Testis (tissue), 2 donors: ENCODE measurements around the gene CHD1.

Experiments
- POLR2A ChIP-seq: fragments of 450-650 bp; IDR thresholded peaks from one replicate; pipeline ENCODE4 v1.6.1; 2017; ENCODE audit warnings: antibody characterized with exemption, mild to moderate bottlenecking, moderate library complexity
- TF ChIP-seq, protein P1 (sequence below), 3 experiments: fragments of 450-650 bp in 2 of 3; fragments of 200-600 bp in 1 of 3; sonication (generic) in 1 of 3; IDR thresholded peaks; one replicate each; pipeline ENCODE4 v1.5.1; 2016 to 2019; ENCODE audit warnings: antibody characterized with exemption in 3 of 3, mild to moderate bottlenecking in 2 of 3, moderate library complexity in 1 of 3

DNA sequence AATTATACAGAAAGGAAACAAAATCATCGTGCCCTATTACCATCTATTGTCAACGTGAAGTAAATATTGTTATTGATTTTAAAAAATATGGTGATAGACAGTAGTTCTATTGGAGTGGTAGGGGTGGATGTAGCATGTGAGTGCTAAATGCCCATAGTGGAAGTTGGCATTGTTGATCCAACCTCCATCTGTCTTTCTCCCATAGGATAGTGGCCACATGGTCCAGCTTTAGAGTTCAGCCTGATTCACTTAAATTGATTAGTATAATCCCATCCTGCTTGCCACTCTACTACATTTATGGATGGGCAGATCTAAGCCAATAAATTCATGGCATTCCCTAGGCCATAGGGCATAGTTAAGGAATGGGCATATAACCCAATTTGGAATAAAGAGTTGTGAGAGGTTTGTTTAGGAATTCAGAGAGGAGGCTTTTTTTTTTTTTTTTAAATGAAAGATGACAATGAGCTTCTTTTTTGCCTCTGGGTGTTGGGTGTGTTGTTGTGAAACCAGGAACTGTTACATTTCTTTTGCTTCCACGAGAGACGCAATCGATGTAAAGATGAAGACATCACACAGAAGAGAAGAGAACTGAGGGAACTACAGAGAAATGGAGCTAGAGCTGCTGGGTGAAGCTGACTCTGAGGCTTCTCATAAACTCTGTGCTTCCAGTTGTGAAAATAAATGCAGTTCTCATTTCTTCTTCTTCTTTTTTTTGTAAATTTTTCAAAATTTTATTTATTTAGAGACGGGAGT, 12.5 kb upstream of the CHD1 start:
- TF ChIP-seq POLR2A, result no peak
- TF ChIP-seq, protein P1, sequence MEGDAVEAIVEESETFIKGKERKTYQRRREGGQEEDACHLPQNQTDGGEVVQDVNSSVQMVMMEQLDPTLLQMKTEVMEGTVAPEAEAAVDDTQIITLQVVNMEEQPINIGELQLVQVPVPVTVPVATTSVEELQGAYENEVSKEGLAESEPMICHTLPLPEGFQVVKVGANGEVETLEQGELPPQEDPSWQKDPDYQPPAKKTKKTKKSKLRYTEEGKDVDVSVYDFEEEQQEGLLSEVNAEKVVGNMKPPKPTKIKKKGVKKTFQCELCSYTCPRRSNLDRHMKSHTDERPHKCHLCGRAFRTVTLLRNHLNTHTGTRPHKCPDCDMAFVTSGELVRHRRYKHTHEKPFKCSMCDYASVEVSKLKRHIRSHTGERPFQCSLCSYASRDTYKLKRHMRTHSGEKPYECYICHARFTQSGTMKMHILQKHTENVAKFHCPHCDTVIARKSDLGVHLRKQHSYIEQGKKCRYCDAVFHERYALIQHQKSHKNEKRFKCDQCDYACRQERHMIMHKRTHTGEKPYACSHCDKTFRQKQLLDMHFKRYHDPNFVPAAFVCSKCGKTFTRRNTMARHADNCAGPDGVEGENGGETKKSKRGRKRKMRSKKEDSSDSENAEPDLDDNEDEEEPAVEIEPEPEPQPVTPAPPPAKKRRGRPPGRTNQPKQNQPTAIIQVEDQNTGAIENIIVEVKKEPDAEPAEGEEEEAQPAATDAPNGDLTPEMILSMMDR (IDR thresholded peaks at IDR 0.05), result no peak
